Immature natural killer cell (primary cell): ENCODE results near the gene COL9A1. TPM values are rescaled to one million over a fixed set of nuclear protein-coding genes. Genes with fewer than 3 reads are reported as not detected.

Source experiments
- DNase-seq, 3 donors: peaks; one replicate each; pipeline ENCODE4 v3.0.0; 2022; ENCODE audit warnings: mixed read lengths in 1 of 3
- H3K27ac Mint-ChIP-seq, 6 donors: one replicate each; pipeline ENCODE4 v1.8.0; 2020; ENCODE audit warnings: mixed read lengths in 6 of 6, mild to moderate bottlenecking in 5 of 6, inconsistent platforms in 4 of 6, moderate library complexity in 3 of 6
- H3K27me3 Mint-ChIP-seq, 3 donors: one replicate each; pipeline ENCODE4 v1.8.0; 2020 to 2021; ENCODE audit warnings: low read depth in 3 of 3, mild to moderate bottlenecking in 3 of 3, mixed read lengths in 3 of 3, moderate library complexity in 3 of 3, inconsistent platforms in 1 of 3
- H3K36me3 Mint-ChIP-seq, 3 donors: one replicate each; pipeline ENCODE4 v1.8.0; 2020; ENCODE audit warnings: mixed read lengths in 3 of 3, inconsistent platforms in 2 of 3, mild to moderate bottlenecking in 2 of 3
- H3K4me1 Mint-ChIP-seq, 2 donors: one replicate each; pipeline ENCODE4 v1.8.0; 2020; ENCODE audit warnings: inconsistent platforms in 2 of 2, mild to moderate bottlenecking in 2 of 2, mixed read lengths in 2 of 2, moderate library complexity in 1 of 2
- H3K4me3 Mint-ChIP-seq, 5 donors: one replicate each; pipeline ENCODE4 v1.8.0; 2020; ENCODE audit warnings: mild to moderate bottlenecking in 5 of 5, mixed read lengths in 5 of 5, inconsistent platforms in 3 of 5, moderate library complexity in 3 of 5
- H3K9me3 Mint-ChIP-seq, 6 donors: one replicate each; pipeline ENCODE4 v1.8.0; 2020; ENCODE audit warnings: mild to moderate bottlenecking in 6 of 6, mixed read lengths in 6 of 6, inconsistent platforms in 4 of 6, moderate library complexity in 3 of 6
- polyA plus RNA-seq, 3 donors: library from polyadenylated mRNA; unstranded; fragments of 300-500 nt; fragmentation: Illumina TruSeq; gene quantifications; one replicate each; pipeline ENCODE4 v1.2.3, GENCODE V29; 2021

COL9A1 gene
- polyA plus RNA-seq, 3 donors from 2014 or later: not detected

DNA sequence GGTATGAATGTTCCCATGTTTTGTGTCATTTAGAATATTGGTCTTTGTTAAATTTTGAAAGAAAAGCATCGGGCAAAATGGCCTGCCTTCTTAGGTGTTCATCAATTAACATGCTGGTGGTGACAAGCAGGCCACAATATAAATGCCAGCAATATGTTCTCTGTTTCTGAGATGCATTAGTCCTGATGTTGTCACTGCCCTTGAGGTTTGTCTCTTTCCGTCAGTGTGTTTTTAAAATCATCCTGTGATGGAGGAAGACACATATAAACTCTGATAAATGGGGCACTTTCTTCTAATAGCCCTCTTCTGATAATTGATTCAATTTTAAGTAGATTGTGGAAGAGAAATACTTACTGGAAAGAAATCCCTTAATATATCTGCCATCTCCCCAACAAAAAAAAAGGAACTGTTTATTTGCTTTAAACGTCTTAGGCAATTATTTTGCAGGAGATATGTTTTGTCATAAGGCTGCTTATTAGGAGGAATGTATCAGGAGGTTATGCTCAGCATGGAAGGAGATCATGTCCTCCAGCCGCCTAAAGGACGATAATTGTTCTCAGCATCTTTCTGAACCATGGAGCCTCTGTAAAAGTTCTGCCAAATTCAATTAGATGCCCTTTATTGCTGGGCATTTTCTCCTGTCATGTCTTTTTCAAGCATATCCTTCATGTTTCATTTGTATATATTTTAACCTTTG is 134.1 kb downstream of the COL9A1 start:
- Mint-ChIP-seq H3K27ac (no peak overlapping the region), H3K9me3 (peaks cover 0 to 15% (median 0%) of the 10 kb centered on the region in 6 donors)

More for the DNA sequence above, 134.1 kb downstream of the COL9A1 start:
- no peaks in the 10 kb centered on the region for H3K36me3 Mint-ChIP-seq
- no peak for DNase-seq
- no peak overlapping the region for H3K4me3 Mint-ChIP-seq
- peaks cover 0 to 5% (median 2%) of the 10 kb centered on the region in 3 donors for H3K27me3 Mint-ChIP-seq
- no peaks in the 10 kb centered on the region for H3K4me1 Mint-ChIP-seq

Other genes starting within 250 kb of the COL9A1 start
- 1 to 10 TPM in 2 of 3 donors, not detected in 1; 2.1 to 2.5 TPM for gene FAM135A, start 110.4 kb upstream of the COL9A1 start, polyA plus RNA-seq